Neutrophil (primary cell): ENCODE results near the gene RPS6KA4.
"Not testable (repeated sequence)": the region's sequence is repeated elsewhere in the genome, so short reads cannot be mapped to it uniquely, and the experiment has no call there.

ENCODE experiments used
- H3K27ac ChIP-seq: fragments of 200-600 bp; sonication (generic); 2 replicates; pipeline ENCODE4 v1.5.1; 2016; ENCODE audit warnings: mild to moderate bottlenecking, moderate library complexity
- H3K27me3 ChIP-seq: fragments of 200-600 bp; sonication (generic); 2 replicates; pipeline ENCODE4 v1.6.0; 2016; ENCODE audit warnings: mild to moderate bottlenecking
- H3K36me3 ChIP-seq: fragments of 200-600 bp; sonication (generic); 2 replicates; pipeline ENCODE4 v1.5.1; 2017
- H3K4me1 ChIP-seq, 2 experiments: fragments of 200-600 bp in 1 of 2; sonication (generic) in 1 of 2; 1 replicate in 1 of 2; 2 replicates in 1 of 2; pipeline versions ENCODE4 v1.5.1 to v1.6.1; 2013 to 2016; ENCODE audit warnings: low read depth in 1 of 2, low read length in 1 of 2, mild to moderate bottlenecking in 1 of 2, moderate library complexity in 1 of 2; ENCODE audit not compliant: control insufficient read depth in 1 of 2, insufficient read depth in 1 of 2
- H3K4me3 ChIP-seq, 2 experiments: fragments of 200-600 bp in 1 of 2; sonication (generic) in 1 of 2; 1 replicate in 1 of 2; 2 replicates in 1 of 2; pipeline ENCODE4 v1.5.1; 2013 to 2016; ENCODE audit warnings: low read depth in 1 of 2, low read length in 1 of 2, mild to moderate bottlenecking in 1 of 2, moderate library complexity in 1 of 2
- H3K9me3 ChIP-seq: fragments of 200-600 bp; sonication (generic); 2 replicates; pipeline ENCODE4 v1.5.1; 2016
- TF ChIP-seq, protein P1 (sequence below): fragments of 200-600 bp; sonication (generic); IDR thresholded peaks from 2 replicates; pipeline ENCODE4 v1.5.1; 2016; ENCODE audit warnings: antibody characterized with exemption

The RPS6KA4 gene

DNA sequence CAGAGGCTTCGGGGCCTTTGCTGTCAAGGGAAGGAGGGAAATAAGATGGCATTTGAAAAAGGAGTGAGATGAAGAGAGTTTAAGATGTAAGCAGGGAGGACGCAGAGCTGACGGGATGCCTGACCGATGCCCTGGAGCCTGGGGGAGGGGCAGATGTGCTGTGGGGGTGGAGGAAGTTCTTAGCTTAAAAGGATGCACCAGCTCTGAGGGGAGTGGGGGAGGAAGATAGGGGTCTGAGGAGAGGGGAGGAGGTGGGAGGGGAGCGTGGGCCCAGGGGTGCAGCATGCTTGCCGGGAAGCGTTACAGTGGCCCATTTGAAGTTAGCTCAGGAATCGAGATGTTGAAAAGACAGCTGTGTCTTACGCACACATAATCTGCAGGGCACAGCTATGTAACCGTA, 56.3 kb downstream of the RPS6KA4 start:
- Histone ChIP-seq H3K4me1 (no peaks in the 10 kb centered on the region), H3K9me3 (no peaks in the 10 kb centered on the region), H3K27me3 (no peaks in the 10 kb centered on the region), H3K4me3 (no peak overlapping the region), H3K36me3 (no peaks in the 10 kb centered on the region), H3K27ac (no peak overlapping the region)
- TF ChIP-seq, protein P1, sequence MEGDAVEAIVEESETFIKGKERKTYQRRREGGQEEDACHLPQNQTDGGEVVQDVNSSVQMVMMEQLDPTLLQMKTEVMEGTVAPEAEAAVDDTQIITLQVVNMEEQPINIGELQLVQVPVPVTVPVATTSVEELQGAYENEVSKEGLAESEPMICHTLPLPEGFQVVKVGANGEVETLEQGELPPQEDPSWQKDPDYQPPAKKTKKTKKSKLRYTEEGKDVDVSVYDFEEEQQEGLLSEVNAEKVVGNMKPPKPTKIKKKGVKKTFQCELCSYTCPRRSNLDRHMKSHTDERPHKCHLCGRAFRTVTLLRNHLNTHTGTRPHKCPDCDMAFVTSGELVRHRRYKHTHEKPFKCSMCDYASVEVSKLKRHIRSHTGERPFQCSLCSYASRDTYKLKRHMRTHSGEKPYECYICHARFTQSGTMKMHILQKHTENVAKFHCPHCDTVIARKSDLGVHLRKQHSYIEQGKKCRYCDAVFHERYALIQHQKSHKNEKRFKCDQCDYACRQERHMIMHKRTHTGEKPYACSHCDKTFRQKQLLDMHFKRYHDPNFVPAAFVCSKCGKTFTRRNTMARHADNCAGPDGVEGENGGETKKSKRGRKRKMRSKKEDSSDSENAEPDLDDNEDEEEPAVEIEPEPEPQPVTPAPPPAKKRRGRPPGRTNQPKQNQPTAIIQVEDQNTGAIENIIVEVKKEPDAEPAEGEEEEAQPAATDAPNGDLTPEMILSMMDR: no peak

DNA sequence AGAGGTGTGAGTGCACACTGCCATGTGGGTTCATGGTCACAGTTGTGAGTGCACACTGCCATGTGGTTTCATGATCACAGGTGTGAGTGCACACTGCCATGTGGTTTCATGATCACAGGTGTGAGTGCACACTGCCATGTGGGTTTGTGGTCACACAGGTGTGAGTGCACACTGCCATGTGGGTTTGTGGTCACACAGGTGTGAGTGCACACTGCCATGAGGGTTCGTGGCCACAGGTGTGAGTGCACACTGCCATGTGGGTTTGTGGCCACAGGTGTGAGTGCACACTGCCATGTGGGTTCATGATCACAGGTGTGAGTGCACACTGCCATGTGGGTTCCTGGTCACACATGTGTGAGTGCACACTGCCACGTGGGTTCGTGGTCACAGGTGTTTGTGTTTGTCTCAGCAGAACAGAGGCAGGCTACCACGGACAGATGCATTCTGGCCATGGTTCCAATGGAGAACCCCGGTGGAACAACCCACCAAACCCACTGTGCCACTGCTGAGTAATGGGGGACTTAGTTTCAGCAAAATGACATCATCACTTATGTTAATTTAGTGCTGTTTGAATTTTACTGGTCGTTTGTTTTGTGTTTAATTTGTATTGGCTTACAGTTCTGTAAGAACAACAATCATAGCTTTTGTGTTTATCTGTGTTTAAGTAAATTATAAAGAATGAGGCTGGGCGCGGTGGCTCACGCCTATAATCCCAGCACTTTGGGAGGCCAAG, 57.2 kb downstream of the RPS6KA4 start:
- TF ChIP-seq, protein P1: no peak
- H3K4me1 ChIP-seq: no peaks in the 10 kb centered on the region
- H3K9me3 ChIP-seq: no peaks in the 10 kb centered on the region
- no peaks in the 10 kb centered on the region for H3K27me3 ChIP-seq
- no peak overlapping the region for H3K4me3 ChIP-seq
- no peaks in the 10 kb centered on the region for H3K36me3 ChIP-seq
- no peak overlapping the region for H3K27ac ChIP-seq

DNA sequence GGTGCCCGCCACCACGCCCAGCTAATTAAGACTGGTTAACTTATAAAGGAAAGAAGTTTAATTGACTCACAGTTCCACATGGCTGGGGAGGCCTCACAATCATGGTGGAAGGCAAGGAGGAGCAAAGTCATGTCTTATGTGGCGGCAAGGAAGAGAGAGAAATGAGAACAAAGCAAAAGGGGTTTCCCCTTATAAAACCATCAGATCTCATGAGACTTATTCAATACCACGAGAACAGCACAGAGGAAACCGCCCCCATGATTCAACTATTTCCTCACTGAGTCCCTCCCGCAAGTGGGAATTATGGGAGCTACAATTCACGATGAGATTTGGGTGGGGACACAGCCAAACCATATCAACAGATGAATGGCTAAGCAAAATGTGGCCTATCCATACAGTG, 59.3 kb downstream of the RPS6KA4 start:
- H3K4me1 ChIP-seq, H3K36me3 ChIP-seq, H3K9me3 ChIP-seq, H3K4me3 ChIP-seq, H3K27me3 ChIP-seq, H3K27ac ChIP-seq: not testable (repeated sequence)

DNA sequence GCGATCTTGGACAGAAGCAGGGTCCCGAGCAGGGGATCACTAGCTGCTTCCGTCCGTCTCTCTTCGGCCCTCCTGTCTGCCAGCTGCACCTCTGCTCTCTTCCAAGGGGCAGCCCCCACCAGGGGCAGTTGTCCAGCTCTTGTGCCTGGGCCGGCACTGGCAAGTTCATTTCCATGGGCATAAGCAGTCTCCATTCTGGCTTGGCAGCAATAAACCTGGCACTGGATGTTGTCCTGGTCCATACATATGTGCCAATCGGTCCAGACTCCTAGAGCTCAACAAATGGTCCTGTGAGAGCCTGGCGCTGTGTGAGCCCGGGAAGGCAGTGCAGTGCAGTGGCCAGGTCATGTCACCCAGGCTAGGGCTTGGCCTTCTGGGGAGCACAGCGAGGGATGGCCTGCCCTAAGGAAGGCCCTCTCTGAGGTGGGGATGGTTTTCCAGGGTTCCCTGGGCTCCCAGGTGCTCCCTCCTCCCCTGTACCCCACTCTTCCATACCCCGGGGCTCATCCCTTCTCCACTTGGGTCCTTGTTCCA, 60.4 kb downstream of the RPS6KA4 start:
- TF ChIP-seq, protein P1: no peak
- Histone ChIP-seq H3K27me3 (no peaks in the 10 kb centered on the region), H3K4me1 (no peaks in the 10 kb centered on the region), H3K36me3 (no peaks in the 10 kb centered on the region), H3K27ac (no peak overlapping the region), H3K4me3 (no peak overlapping the region), H3K9me3 (no peaks in the 10 kb centered on the region)

DNA sequence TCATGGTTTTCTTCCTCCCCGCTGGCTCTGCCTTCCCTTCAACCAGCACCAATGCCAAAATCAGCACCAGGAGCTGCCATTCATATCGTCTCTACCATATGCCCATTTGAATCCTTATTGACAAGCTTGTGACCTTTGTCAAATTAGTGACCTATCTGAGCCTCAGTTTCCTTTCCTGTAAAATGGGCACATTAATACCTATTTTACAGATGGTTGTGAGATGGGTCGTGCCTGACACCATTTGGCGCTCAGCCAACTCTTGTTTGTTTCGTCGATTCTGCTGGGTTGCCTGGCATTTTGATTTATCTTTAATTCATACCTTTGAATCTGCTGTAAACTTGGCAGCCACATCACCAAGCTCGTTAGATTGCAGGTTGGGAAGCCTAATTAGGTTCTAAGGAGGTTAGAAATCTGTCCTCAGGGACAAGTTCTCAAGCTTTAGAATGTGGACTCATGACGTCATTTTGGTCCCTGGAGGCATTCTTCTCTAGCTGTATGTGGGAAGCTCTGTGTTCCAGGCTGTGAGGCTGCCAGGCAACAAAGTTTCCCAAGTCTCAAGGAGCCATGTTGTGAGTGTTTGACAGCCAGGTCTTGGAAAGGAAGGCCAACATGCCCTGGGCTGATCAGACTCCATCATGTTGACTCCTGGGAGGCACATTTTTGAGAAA, 61.0 kb downstream of the RPS6KA4 start:
- no peak overlapping the region for H3K4me3 ChIP-seq
- no peaks in the 10 kb centered on the region for H3K4me1 ChIP-seq
- no peaks in the 10 kb centered on the region for H3K27me3 ChIP-seq
- H3K9me3 ChIP-seq: no peaks in the 10 kb centered on the region
- H3K36me3 ChIP-seq: no peaks in the 10 kb centered on the region
- TF ChIP-seq, protein P1: no peak
- no peak overlapping the region for H3K27ac ChIP-seq
